CD4-positive, alpha-beta memory T cell (primary cell): ENCODE results near the gene METTL25B. TPM values are rescaled to one million over a fixed set of nuclear protein-coding genes. Genes with fewer than 3 reads are reported as not detected.

Experiments used
- CTCF ChIA-PET: fragments of 350-600 bp; sonication (Branson Sonifier 250); formaldehyde crosslinking; loops from one replicate; lab custom pipeline; 2021; ENCODE audit warnings: inconsistent platforms; ENCODE audit not compliant: partially characterized antibody; lab: Charles Lee
- POLR2A ChIA-PET: fragments of 350-600 bp; sonication (Branson Sonifier 250); formaldehyde crosslinking; loops from one replicate; lab custom pipeline; 2021; ENCODE audit not compliant: partially characterized antibody; lab: Charles Lee
- DNase-seq, 5 donors: peaks; one replicate each; pipeline versions ENCODE4 v3.0.0 to v3.0.0-alpha.2; 2020 to 2022; ENCODE audit warnings: mixed read lengths in 1 of 5
- H3K27ac ChIP-seq: one replicate; pipeline ENCODE4 v1.7.0; 2013; ENCODE audit warnings: low read depth, low read length
- H3K27me3 ChIP-seq: 2 replicates; pipeline ENCODE4 v1.7.0; 2013; ENCODE audit warnings: mild to moderate bottlenecking, low read length, moderate library complexity; ENCODE audit not compliant: insufficient read depth
- H3K36me3 ChIP-seq: 2 replicates; pipeline ENCODE4 v1.7.0; 2013; ENCODE audit warnings: mild to moderate bottlenecking, low read length, moderate library complexity; ENCODE audit not compliant: insufficient read depth
- H3K4me1 ChIP-seq: 2 replicates; pipeline ENCODE4 v1.7.0; 2013; ENCODE audit warnings: mild to moderate bottlenecking, low read length, moderate library complexity; ENCODE audit not compliant: insufficient read depth
- H3K4me3 ChIP-seq, 2 donors: one replicate each; pipeline ENCODE4 v1.7.0; 2013; ENCODE audit warnings: low read length in 2 of 2, mild to moderate bottlenecking in 1 of 2
- H3K9me3 ChIP-seq, 2 donors: one replicate each; pipeline ENCODE4 v1.7.0; 2013; ENCODE audit warnings: low read length in 2 of 2, control low read depth in 1 of 2; ENCODE audit not compliant: control insufficient read depth in 1 of 2
- H3K27ac Mint-ChIP-seq, 7 donors: one replicate each; pipeline ENCODE4 v1.8.0; 2020 to 2021; ENCODE audit warnings: mixed read lengths in 7 of 7, mild to moderate bottlenecking in 6 of 7, inconsistent platforms in 3 of 7, moderate library complexity in 3 of 7
- H3K27me3 Mint-ChIP-seq, 2 donors: one replicate each; pipeline ENCODE4 v1.8.0; 2020 to 2021; ENCODE audit warnings: mixed read lengths in 2 of 2
- H3K36me3 Mint-ChIP-seq, 2 donors: one replicate each; pipeline ENCODE4 v1.8.0; 2020 to 2021; ENCODE audit warnings: mixed read lengths in 2 of 2, inconsistent platforms in 1 of 2, mild to moderate bottlenecking in 1 of 2
- H3K4me1 Mint-ChIP-seq, 4 donors: one replicate each; pipeline ENCODE4 v1.8.0; 2020 to 2021; ENCODE audit warnings: mixed read lengths in 4 of 4, mild to moderate bottlenecking in 1 of 4
- H3K4me3 Mint-ChIP-seq, 8 donors: one replicate each; pipeline ENCODE4 v1.8.0; 2020 to 2021; ENCODE audit warnings: mixed read lengths in 8 of 8, mild to moderate bottlenecking in 7 of 8, moderate library complexity in 6 of 8, inconsistent platforms in 3 of 8
- H3K9me3 Mint-ChIP-seq, 8 donors: one replicate each; pipeline ENCODE4 v1.8.0; 2020 to 2021; ENCODE audit warnings: mixed read lengths in 8 of 8, mild to moderate bottlenecking in 5 of 8, inconsistent platforms in 3 of 8, moderate library complexity in 1 of 8
- intact Hi-C: fragments of 100-400 bp; cut with micrococcal nuclease; formaldehyde crosslinking; loops from one replicate; pipeline ENCODE4 v1.15.1; 2023
- polyA plus RNA-seq, 2 donors: library from polyadenylated mRNA; unstranded; fragments of 300-500 nt; fragmentation: Illumina TruSeq; gene quantifications; one replicate each; pipeline ENCODE4 v1.2.3, GENCODE V29; 2021
- total RNA-seq, 2 experiments: library from RNA; stranded (reverse); gene quantifications; one replicate each; pipeline ENCODE4 v1.2.3, GENCODE V29; 2021

Gene METTL25B
- total and polyA plus RNA-seq, 4 experiments from 2014 or later = 4.6 to 35.7 (median 19.0) TPM

- H3K36me3 Mint-ChIP-seq = peaks cover 0 to 17% of the 10 kb centered on the region in 2 donors
- no peaks in the 10 kb centered on the region for H3K9me3 Mint-ChIP-seq
- POLR2A ChIA-PET = no interaction called here
- no peaks in the 10 kb centered on the region for H3K9me3 ChIP-seq
- CTCF ChIA-PET = interaction anchor here (1.4 kb wide), 1 partner anchor 45 kb away, joined by 4 read pairs; no protein-coding TSS in a partner anchor
- intact Hi-C loops = no loop called here
- H3K4me3 ChIP-seq = no peak overlapping the region
- no peak for DNase-seq
- peaks cover 5% of the 10 kb centered on the region for H3K4me1 ChIP-seq
- no peaks in the 10 kb centered on the region for H3K36me3 ChIP-seq
- no peaks in the 10 kb centered on the region for H3K27me3 ChIP-seq
- no peak overlapping the region for H3K4me3 Mint-ChIP-seq
- no peak overlapping the region for H3K27ac ChIP-seq
- H3K27ac Mint-ChIP-seq = no peak overlapping the region
- no peaks in the 10 kb centered on the region for H3K27me3 Mint-ChIP-seq
- peaks cover 4 to 17% (median 7%) of the 10 kb centered on the region in 4 donors for H3K4me1 Mint-ChIP-seq
Measured at GRCh38 chr1:156733989-156734584, 5.8 kb downstream of the METTL25B start.

- H3K27ac Mint-ChIP-seq = peak overlapping the region in 4 of 7 donors; percentile 35 to 91 (median 49)
- H3K9me3 ChIP-seq = no peaks in the 10 kb centered on the region
- no peak for DNase-seq
- H3K27me3 Mint-ChIP-seq = no peaks in the 10 kb centered on the region
- ChIA-PET CTCF (interaction anchor here (1.0 to 1.5 kb wide), 2 partner anchors 12 to 30 kb away, joined by 3 to 10 read pairs; partner anchors contain the start of gene PRCC), POLR2A (interaction anchor here (0.6 to 6.7 kb wide), 3 partner anchors 10 to 138 kb away, joined by 3 to 158 read pairs (median 126); partner anchors contain the start of genes ISG20L2, METTL25B and PRCC)
- intact Hi-C loops = no loop called here
- peaks cover 8% of the 10 kb centered on the region for H3K36me3 ChIP-seq
- H3K4me3 Mint-ChIP-seq = no peak overlapping the region
- no peak overlapping the region for H3K4me3 ChIP-seq
- peaks cover 22% of the 10 kb centered on the region for H3K4me1 ChIP-seq
- peaks cover 13 to 36% (median 24%) of the 10 kb centered on the region in 4 donors for H3K4me1 Mint-ChIP-seq
- H3K27ac ChIP-seq = no peak overlapping the region
- H3K36me3 Mint-ChIP-seq = peaks cover 8 to 36% of the 10 kb centered on the region in 2 donors
- no peaks in the 10 kb centered on the region for H3K27me3 ChIP-seq
- H3K9me3 Mint-ChIP-seq = peaks cover 0 to 2% (median 0%) of the 10 kb centered on the region in 8 donors
Measured at GRCh38 chr1:156738407-156738806, 10.1 kb downstream of the METTL25B start.

- Mint-ChIP-seq H3K4me1 (peaks cover 13 to 36% (median 24%) of the 10 kb centered on the region in 4 donors), H3K9me3 (peaks cover 0 to 2% (median 0%) of the 10 kb centered on the region in 8 donors), H3K4me3 (peak overlapping the region in 3 of 8 donors; percentile 31 to 61 (median 49)), H3K36me3 (peaks cover 8 to 41% of the 10 kb centered on the region in 2 donors), H3K27ac (peak overlapping the region in 6 of 7 donors; percentile 3 to 92 (median 67)), H3K27me3 (no peaks in the 10 kb centered on the region)
- no peaks in the 10 kb centered on the region for H3K27me3 ChIP-seq
- intact Hi-C loops = no loop called here
- no peaks in the 10 kb centered on the region for H3K9me3 ChIP-seq
- peaks cover 13% of the 10 kb centered on the region for H3K36me3 ChIP-seq
- CTCF ChIA-PET = interaction anchor here (1.0 to 1.5 kb wide), 3 partner anchors 13 to 121 kb away, joined by 3 to 10 read pairs (median 6); partner anchors contain the start of gene PRCC
- POLR2A ChIA-PET = interaction anchor here (0.6 to 6.7 kb wide), 3 partner anchors 10 to 139 kb away, joined by 3 to 158 read pairs (median 126); partner anchors contain the start of genes ISG20L2, METTL25B and PRCC
- DNase-seq = no peak
- no peak overlapping the region for H3K27ac ChIP-seq
- H3K4me1 ChIP-seq = peaks cover 22% of the 10 kb centered on the region
- H3K4me3 ChIP-seq = no peak overlapping the region
Measured at GRCh38 chr1:156738916-156739315, 10.6 kb downstream of the METTL25B start.

- intact Hi-C loops = loop anchor here (5.0 kb wide), 1 partner anchor 77 kb away; the partner anchor contains the start of gene SH2D2A
- H3K27me3 ChIP-seq = no peaks in the 10 kb centered on the region
- H3K27ac ChIP-seq = peak overlapping the region; percentile 84
- CTCF ChIA-PET = interaction anchor here (1.3 to 2.6 kb wide), 5 partner anchors 11 to 30 kb away, joined by 4 to 16 read pairs (median 15); partner anchors contain the start of genes HDGF, ISG20L2, METTL25B and PRCC
- POLR2A ChIA-PET = interaction anchor here (1.2 to 6.7 kb wide), 13 partner anchors 11 to 614 kb away, joined by 3 to 158 read pairs (median 6); partner anchors contain the start of genes HDGF, ISG20L2, METTL25B and PRCC
- peaks cover 22% of the 10 kb centered on the region for H3K4me1 ChIP-seq
- H3K36me3 Mint-ChIP-seq = peaks cover 8 to 50% of the 10 kb centered on the region in 2 donors
- DNase-seq = no peak
- peak overlapping the region; percentile 91 to 100 (median 98) for H3K27ac Mint-ChIP-seq
- H3K9me3 ChIP-seq = no peaks in the 10 kb centered on the region
- H3K4me3 Mint-ChIP-seq = peak overlapping the region; percentile 94 to 99 (median 96)
- peaks cover 13 to 38% (median 27%) of the 10 kb centered on the region in 4 donors for H3K4me1 Mint-ChIP-seq
- H3K27me3 Mint-ChIP-seq = no peaks in the 10 kb centered on the region
- H3K9me3 Mint-ChIP-seq = peaks cover 0 to 2% (median 0%) of the 10 kb centered on the region in 8 donors
- peaks cover 20% of the 10 kb centered on the region for H3K36me3 ChIP-seq
- H3K4me3 ChIP-seq = peak overlapping the region; percentile 83 to 89
Measured at GRCh38 chr1:156740237-156740740, 12.0 kb downstream of the METTL25B start.

- Mint-ChIP-seq H3K36me3 (peaks cover 14 to 52% of the 10 kb centered on the region in 2 donors), H3K4me3 (peak within 1 kb of the TSS; percentile 94 to 99 (median 96)), H3K9me3 (peaks cover 0 to 2% (median 0%) of the 10 kb centered on the region in 8 donors), H3K27ac (peak within 1 kb of the TSS; percentile 91 to 100 (median 98)), H3K27me3 (no peaks in the 10 kb centered on the region), H3K4me1 (peaks cover 18 to 45% (median 32%) of the 10 kb centered on the region in 4 donors)
- Histone ChIP-seq H3K4me1 (peaks cover 25% of the 10 kb centered on the region), H3K27me3 (no peaks in the 10 kb centered on the region), H3K36me3 (peaks cover 25% of the 10 kb centered on the region), H3K4me3 (peak within 1 kb of the TSS; percentile 83 to 89), H3K9me3 (no peaks in the 10 kb centered on the region), H3K27ac (peak within 1 kb of the TSS; percentile 84)
- peak; percentile 96 to 100 (median 99) for DNase-seq
- intact Hi-C loops = loop anchor here (1.0 to 5.0 kb wide), 4 partner anchors 10 to 76 kb away; partner anchors contain the start of genes HDGF, ISG20L2, METTL25B and PRCC
- ChIA-PET CTCF (interaction anchor here (0.8 to 2.6 kb wide), 6 partner anchors 11 to 29 kb away, joined by 3 to 16 read pairs (median 12); partner anchors contain the start of genes HDGF, ISG20L2, METTL25B and PRCC), POLR2A (interaction anchor here (0.7 to 6.7 kb wide), 22 partner anchors 10 to 615 kb away, joined by 3 to 158 read pairs (median 4); partner anchors contain the start of genes HDGF, ISG20L2, METTL25B and PRCC)
Measured at GRCh38 chr1:156740741-156741480, 12.6 kb downstream of the METTL25B start, which contains the start of gene MRPL24. TSS of gene MRPL24 (minus strand) at chr1:156741088. CDS start at chr1:156738704, 2,384 bp downstream.

- peak in 1 of 5 donors; percentile 32 for DNase-seq
- Histone ChIP-seq H3K27me3 (no peaks in the 10 kb centered on the region), H3K27ac (peak overlapping the region; percentile 74), H3K9me3 (no peaks in the 10 kb centered on the region), H3K36me3 (peaks cover 25% of the 10 kb centered on the region), H3K4me1 (peaks cover 31% of the 10 kb centered on the region), H3K4me3 (peak overlapping the region; percentile 21 to 33)
- ChIA-PET CTCF (interaction anchor here (0.8 to 2.6 kb wide), 7 partner anchors 10 to 29 kb away, joined by 3 to 16 read pairs (median 8); partner anchors contain the start of genes HDGF, ISG20L2, METTL25B and PRCC), POLR2A (interaction anchor here (0.7 to 6.7 kb wide), 22 partner anchors 10 to 615 kb away, joined by 3 to 158 read pairs (median 4); partner anchors contain the start of genes HDGF, ISG20L2, METTL25B and PRCC)
- peaks cover 14 to 53% of the 10 kb centered on the region in 2 donors for H3K36me3 Mint-ChIP-seq
- peak overlapping the region; percentile 91 to 100 (median 98) for H3K27ac Mint-ChIP-seq
- no peaks in the 10 kb centered on the region for H3K27me3 Mint-ChIP-seq
- intact Hi-C loops = loop anchor here (1.0 to 5.0 kb wide), 4 partner anchors 10 to 76 kb away; partner anchors contain the start of genes HDGF, ISG20L2, METTL25B and PRCC
- peak overlapping the region; percentile 94 to 99 (median 96) for H3K4me3 Mint-ChIP-seq
- peaks cover 0 to 2% (median 0%) of the 10 kb centered on the region in 8 donors for H3K9me3 Mint-ChIP-seq
- H3K4me1 Mint-ChIP-seq = peaks cover 21 to 51% (median 36%) of the 10 kb centered on the region in 4 donors
Measured at GRCh38 chr1:156741481-156741983, 13.3 kb downstream of the METTL25B start.
